HepG2 (cell line): ENCODE measurements around the gene DPP3. TPM values are rescaled to one million over a fixed set of nuclear protein-coding genes. Genes with fewer than 3 reads are reported as not detected.

ENCODE experiments used
- JUN ChIP-seq: sonication (generic); formaldehyde crosslinking; IDR thresholded peaks from 2 replicates; pipeline ENCODE4 v1.4.0; 2020; ENCODE audit warnings: mild to moderate bottlenecking, missing genetic modification reagents
- KDM1A ChIP-seq: IDR thresholded peaks from 2 replicates; pipeline ENCODE4 v1.6.1; 2016; ENCODE audit warnings: missing compliant biosample characterization
- RBM39 ChIP-seq: fragments of 200-400 bp; formaldehyde crosslinking; IDR thresholded peaks from one replicate; pipeline ENCODE4 v1.6.1; 2018; ENCODE audit warnings: antibody characterized with exemption, mild to moderate bottlenecking, low read depth, low read length; ENCODE audit not compliant: poor library complexity, severe bottlenecking
- SPEN ChIP-seq: sonication (generic); formaldehyde crosslinking; IDR thresholded peaks from 2 replicates; pipeline ENCODE4 v1.5.1; 2020; ENCODE audit warnings: low read depth, mild to moderate bottlenecking, missing genetic modification reagents
- WIZ ChIP-seq: sonication (generic); formaldehyde crosslinking; IDR thresholded peaks from 2 replicates; pipeline ENCODE4 v1.5.1; 2020; ENCODE audit warnings: mild to moderate bottlenecking, missing genetic modification reagents
- YEATS2 ChIP-seq: sonication (generic); formaldehyde crosslinking; IDR thresholded peaks from 2 replicates; pipeline ENCODE4 v1.4.0; 2020; ENCODE audit warnings: missing genetic modification reagents, borderline replicate concordance
- ZNF788 ChIP-seq: sonication (generic); formaldehyde crosslinking; IDR thresholded peaks from 2 replicates; pipeline ENCODE4 v1.5.0; 2020; ENCODE audit warnings: mild to moderate bottlenecking, missing genetic modification reagents, borderline replicate concordance
- polyA plus RNA-seq, 8 experiments: library from polyadenylated mRNA; depleted of rRNA in 3 of 8; stranded (reverse) in 7 of 8; unstranded in 1 of 8; fragments of >200 nt; fragmentation: Illumina TruSeq in 4 of 8; extraction: Trizol in 4 of 8; gene quantifications; 2 replicates each; pipeline versions ENCODE4 v1.2.1 to v1.2.3, GENCODE V29; 2011 to 2016; ENCODE audit warnings: low read depth in 4 of 8, missing spikeins in 1 of 8, mixed read lengths in 1 of 8; ENCODE audit not compliant: insufficient read depth in 1 of 8
- total RNA-seq, 5 experiments: library from RNA; depleted of rRNA; stranded (reverse); fragments of >200 nt; fragmentation: Illumina TruSeq; extraction: Trizol; gene quantifications; 2 replicates each; pipeline ENCODE4 v1.2.3, GENCODE V29; 2016; ENCODE audit warnings: low read depth in 1 of 5
- TF ChIP-seq, protein P1 (sequence below): sonication (generic); formaldehyde crosslinking; IDR thresholded peaks from 2 replicates; pipeline ENCODE4 v1.4.0; 2020; ENCODE audit warnings: mild to moderate bottlenecking, low read depth, missing genetic modification reagents
- TF ChIP-seq, protein P2 (sequence below): sonication (generic); formaldehyde crosslinking; IDR thresholded peaks from 2 replicates; pipeline ENCODE4 v1.8.1; 2023; ENCODE audit warnings: mild to moderate bottlenecking, moderate library complexity, missing genetic modification reagents
- TF ChIP-seq, protein P3 (sequence below), 2 experiments: fragments of 450-650 bp in 1 of 2; sonication (generic) in 1 of 2; formaldehyde crosslinking in 1 of 2; IDR thresholded peaks; 2 replicates each; pipeline versions ENCODE4 v1.6.1 to v1.8.0; 2016 to 2022; ENCODE audit warnings: antibody characterized with exemption in 1 of 2, mild to moderate bottlenecking in 1 of 2, missing genetic modification reagents in 1 of 2
- TF ChIP-seq, protein P4 (sequence below): sonication (generic); formaldehyde crosslinking; IDR thresholded peaks from 2 replicates; pipeline ENCODE4 v1.5.0; 2020; ENCODE audit warnings: missing genetic modification reagents

Gene DPP3
- total and polyA plus RNA-seq, 2 of the 13 experiments (the other 11 are each of a cell fraction or from before 2014, with no cell fraction given), result 38.4 to 59.8 TPM

DNA sequence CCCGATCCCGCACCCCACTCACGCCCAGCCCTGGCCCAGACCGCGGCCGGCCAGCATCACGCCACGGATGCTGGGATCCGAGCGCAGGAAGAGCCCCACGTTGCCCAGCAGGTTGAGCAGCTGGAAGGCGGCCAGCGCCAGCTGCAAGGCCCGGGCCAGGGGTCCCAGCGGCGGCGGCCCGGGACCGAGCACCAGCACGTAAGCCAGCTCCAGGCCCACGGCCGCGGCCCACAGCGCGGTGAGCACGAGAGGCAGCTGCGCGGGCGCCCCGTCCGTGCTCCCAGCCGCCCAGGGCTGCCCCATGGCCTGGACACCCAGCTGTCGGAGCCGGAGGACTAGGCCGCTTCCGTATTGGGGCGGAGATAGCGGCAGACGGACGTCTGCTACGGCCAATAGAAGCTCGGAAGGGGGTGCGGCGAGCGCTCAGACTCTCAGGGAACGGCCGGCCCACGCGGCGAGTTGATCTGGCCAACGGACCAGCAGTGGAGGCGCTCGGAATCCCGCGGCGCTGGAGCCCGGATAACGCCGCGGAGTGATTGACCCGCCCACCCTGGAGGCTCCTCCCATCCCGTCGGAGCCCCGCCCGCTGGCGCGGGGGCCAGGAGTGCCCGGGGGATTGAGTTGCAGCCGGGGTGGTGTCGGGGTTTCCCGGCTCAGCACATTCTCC, 65.6 kb downstream of the DPP3 start, which contains the start of gene ZDHHC24 (continued):
- TF ChIP-seq, protein P1, sequence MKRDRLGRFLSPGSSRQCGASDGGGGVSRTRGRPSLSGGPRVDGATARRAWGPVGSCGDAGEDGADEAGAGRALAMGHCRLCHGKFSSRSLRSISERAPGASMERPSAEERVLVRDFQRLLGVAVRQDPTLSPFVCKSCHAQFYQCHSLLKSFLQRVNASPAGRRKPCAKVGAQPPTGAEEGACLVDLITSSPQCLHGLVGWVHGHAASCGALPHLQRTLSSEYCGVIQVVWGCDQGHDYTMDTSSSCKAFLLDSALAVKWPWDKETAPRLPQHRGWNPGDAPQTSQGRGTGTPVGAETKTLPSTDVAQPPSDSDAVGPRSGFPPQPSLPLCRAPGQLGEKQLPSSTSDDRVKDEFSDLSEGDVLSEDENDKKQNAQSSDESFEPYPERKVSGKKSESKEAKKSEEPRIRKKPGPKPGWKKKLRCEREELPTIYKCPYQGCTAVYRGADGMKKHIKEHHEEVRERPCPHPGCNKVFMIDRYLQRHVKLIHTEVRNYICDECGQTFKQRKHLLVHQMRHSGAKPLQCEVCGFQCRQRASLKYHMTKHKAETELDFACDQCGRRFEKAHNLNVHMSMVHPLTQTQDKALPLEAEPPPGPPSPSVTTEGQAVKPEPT (CRISPR knock-in tag), result no peak
- TF ChIP-seq KDM1A (CRISPR knock-in tag) (no peak), YEATS2 (CRISPR knock-in tag) (peak; percentile 64; the same call in 1 of the 2 replicates), SPEN (peak; percentile 80; the same call in 1 of the 2 replicates), RBM39 (peak; percentile 75), WIZ (CRISPR knock-in tag) (no peak), JUN (CRISPR knock-in tag) (peak; percentile 32; the same call in 1 of the 2 replicates), ZNF788 (peak; percentile 72; the same call in 1 of the 2 replicates)
- TF ChIP-seq, protein P2, sequence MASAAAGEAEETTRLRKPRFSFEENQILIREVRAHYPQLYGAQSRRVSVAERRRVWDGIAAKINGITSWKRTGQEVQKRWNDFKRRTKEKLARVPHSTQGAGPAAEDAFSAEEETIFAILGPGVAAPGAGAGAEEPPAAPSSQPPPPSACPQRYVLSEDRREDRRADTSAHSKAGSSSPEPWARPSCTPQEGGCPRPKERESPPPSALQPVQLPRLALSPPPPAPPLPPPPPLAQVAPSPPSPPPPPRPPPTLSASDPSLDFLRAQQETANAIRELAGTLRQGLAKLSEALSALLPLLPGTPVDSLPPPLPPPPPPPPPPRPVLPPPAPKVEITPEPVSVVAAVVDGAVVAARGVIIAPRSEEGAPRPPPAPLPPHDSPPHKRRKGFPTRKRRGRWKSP (CRISPR knock-in tag), result 0 out of 2 replicates have a peak, but pooled peaks have one; percentile 55
- TF ChIP-seq, protein P3, sequence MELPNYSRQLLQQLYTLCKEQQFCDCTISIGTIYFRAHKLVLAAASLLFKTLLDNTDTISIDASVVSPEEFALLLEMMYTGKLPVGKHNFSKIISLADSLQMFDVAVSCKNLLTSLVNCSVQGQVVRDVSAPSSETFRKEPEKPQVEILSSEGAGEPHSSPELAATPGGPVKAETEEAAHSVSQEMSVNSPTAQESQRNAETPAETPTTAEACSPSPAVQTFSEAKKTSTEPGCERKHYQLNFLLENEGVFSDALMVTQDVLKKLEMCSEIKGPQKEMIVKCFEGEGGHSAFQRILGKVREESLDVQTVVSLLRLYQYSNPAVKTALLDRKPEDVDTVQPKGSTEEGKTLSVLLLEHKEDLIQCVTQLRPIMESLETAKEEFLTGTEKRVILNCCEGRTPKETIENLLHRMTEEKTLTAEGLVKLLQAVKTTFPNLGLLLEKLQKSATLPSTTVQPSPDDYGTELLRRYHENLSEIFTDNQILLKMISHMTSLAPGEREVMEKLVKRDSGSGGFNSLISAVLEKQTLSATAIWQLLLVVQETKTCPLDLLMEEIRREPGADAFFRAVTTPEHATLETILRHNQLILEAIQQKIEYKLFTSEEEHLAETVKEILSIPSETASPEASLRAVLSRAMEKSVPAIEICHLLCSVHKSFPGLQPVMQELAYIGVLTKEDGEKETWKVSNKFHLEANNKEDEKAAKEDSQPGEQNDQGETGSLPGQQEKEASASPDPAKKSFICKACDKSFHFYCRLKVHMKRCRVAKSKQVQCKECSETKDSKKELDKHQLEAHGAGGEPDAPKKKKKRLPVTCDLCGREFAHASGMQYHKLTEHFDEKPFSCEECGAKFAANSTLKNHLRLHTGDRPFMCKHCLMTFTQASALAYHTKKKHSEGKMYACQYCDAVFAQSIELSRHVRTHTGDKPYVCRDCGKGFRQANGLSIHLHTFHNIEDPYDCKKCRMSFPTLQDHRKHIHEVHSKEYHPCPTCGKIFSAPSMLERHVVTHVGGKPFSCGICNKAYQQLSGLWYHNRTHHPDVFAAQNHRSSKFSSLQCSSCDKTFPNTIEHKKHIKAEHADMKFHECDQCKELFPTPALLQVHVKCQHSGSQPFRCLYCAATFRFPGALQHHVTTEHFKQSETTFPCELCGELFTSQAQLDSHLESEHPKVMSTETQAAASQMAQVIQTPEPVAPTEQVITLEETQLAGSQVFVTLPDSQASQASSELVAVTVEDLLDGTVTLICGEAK (IDR thresholded peaks at IDR 0.05), result no peak
- TF ChIP-seq, protein P3 (CRISPR knock-in tag; IDR thresholded peaks at IDR 0.05), result peak; percentile 23; the same call in 1 of the 2 replicates
- TF ChIP-seq, protein P4, sequence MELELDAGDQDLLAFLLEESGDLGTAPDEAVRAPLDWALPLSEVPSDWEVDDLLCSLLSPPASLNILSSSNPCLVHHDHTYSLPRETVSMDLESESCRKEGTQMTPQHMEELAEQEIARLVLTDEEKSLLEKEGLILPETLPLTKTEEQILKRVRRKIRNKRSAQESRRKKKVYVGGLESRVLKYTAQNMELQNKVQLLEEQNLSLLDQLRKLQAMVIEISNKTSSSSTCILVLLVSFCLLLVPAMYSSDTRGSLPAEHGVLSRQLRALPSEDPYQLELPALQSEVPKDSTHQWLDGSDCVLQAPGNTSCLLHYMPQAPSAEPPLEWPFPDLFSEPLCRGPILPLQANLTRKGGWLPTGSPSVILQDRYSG (CRISPR knock-in tag), result 0 out of 2 replicates have a peak, but pooled peaks have one; percentile 60
